Spleen (tissue), 11 donors: Measurements from ENCODE around the gene KCNC1. TPM values are rescaled to one million over a fixed set of nuclear protein-coding genes. Genes with fewer than 3 reads are reported as not detected.
A peak's percentile ranks its signal among the peaks of the same experiment; 100 is the strongest.

ENCODE experiments used
- DNase-seq: peaks from one replicate; pipeline ENCODE4 v3.0.0-alpha.2; 2020
- H3K27ac ChIP-seq, 8 donors: fragments of 200-600 bp; sonication (generic) in 7 of 8; 1 replicate in 4 of 8; 2 replicates in 4 of 8; pipeline versions ENCODE4 v1.5.0 to v1.8.0; 2016 to 2021; ENCODE audit warnings: inconsistent platforms in 4 of 8, mild to moderate bottlenecking in 4 of 8, moderate library complexity in 1 of 8
- H3K27me3 ChIP-seq, 7 donors: fragments of 200-600 bp; sonication (generic) in 6 of 7; replicated peaks in 1 of 7; 1 replicate in 4 of 7; 2 replicates in 3 of 7; pipeline versions ENCODE4 v1.5.0 to v1.8.0; 2016 to 2021; ENCODE audit warnings: inconsistent platforms in 3 of 7, mild to moderate bottlenecking in 1 of 7
- H3K36me3 ChIP-seq, 6 donors: fragments of 200-600 bp; sonication (generic) in 5 of 6; 1 replicate in 4 of 6; 2 replicates in 2 of 6; pipeline versions ENCODE4 v1.5.0 to v1.8.0; 2016 to 2021; ENCODE audit warnings: inconsistent platforms in 2 of 6
- H3K4me1 ChIP-seq, 6 donors: fragments of 200-600 bp; sonication (generic) in 5 of 6; 1 replicate in 3 of 6; 2 replicates in 3 of 6; pipeline versions ENCODE4 v1.5.0 to v1.8.0; 2016 to 2021; ENCODE audit warnings: inconsistent platforms in 3 of 6
- H3K4me3 ChIP-seq, 8 donors: fragments of 200-600 bp; sonication (generic) in 7 of 8; 1 replicate in 4 of 8; 2 replicates in 4 of 8; pipeline versions ENCODE4 v1.5.0 to v1.8.0; 2016 to 2021; ENCODE audit warnings: inconsistent platforms in 4 of 8, mild to moderate bottlenecking in 4 of 8, moderate library complexity in 2 of 8
- H3K9me3 ChIP-seq, 8 donors: fragments of 200-600 bp; sonication (generic) in 7 of 8; 1 replicate in 4 of 8; 2 replicates in 4 of 8; pipeline versions ENCODE4 v1.5.0 to v1.8.0; 2016 to 2021; ENCODE audit warnings: inconsistent platforms in 4 of 8
- CTCF ChIP-seq, 11 experiments: fragments of 200-600 bp in 7 of 11; fragments of 450-650 bp in 4 of 11; sonication (generic) in 4 of 11; IDR thresholded peaks in 8 of 11; conservative IDR thresholded peaks in 3 of 11; 1 replicate in 7 of 11; 2 replicates in 4 of 11; pipeline versions ENCODE4 v1.4.0 to v1.8.0; 2016 to 2021; ENCODE audit warnings: antibody characterized with exemption in 11 of 11, inconsistent platforms in 4 of 11, mild to moderate bottlenecking in 1 of 11
- POLR2A ChIP-seq, 3 donors: fragments of 450-650 bp; IDR thresholded peaks; one replicate each; pipeline ENCODE4 v1.5.1; 2017; ENCODE audit warnings: antibody characterized with exemption in 3 of 3, mild to moderate bottlenecking in 1 of 3
- POLR2AphosphoS5 ChIP-seq, 3 donors: sonication (generic); formaldehyde crosslinking; IDR thresholded peaks; one replicate each; pipeline ENCODE4 v1.5.1; 2017; ENCODE audit warnings: antibody characterized with exemption in 3 of 3
- WGBS, 5 donors: extraction: QIAGEN DNeasy Blood & Tissue Kit in 3 of 5; methylation state at CpG; one replicate each; pipeline versions ENCODE4 v1.1.5 to v1.1.7; 2013 to 2018; 5-methylcytosine and 5-hydroxymethylcytosine counted together
- intact Hi-C: fragments of 100-400 bp; cut with DNase I; formaldehyde crosslinking; loops from one replicate; pipeline ENCODE4 v1.15.0; 2023; ENCODE audit warnings: low total_unique reads
- polyA plus RNA-seq, 3 donors: library from polyadenylated mRNA; stranded (reverse); fragments of 200-250 nt; gene quantifications; one replicate each; pipeline ENCODE4 v1.2.1, GENCODE V29; 2013
- total RNA-seq, 7 donors: library from RNA; depleted of rRNA in 3 of 7; stranded (reverse); fragments of >200 nt in 3 of 7; fragmentation: NEBNext Ultra II Directional in 4 of 7; extraction: Animal tissue kit (Norgen Biotek cat#: 25700) in 4 of 7; gene quantifications; one replicate each; pipeline versions ENCODE4 v1.1.0 to v1.2.1, GENCODE V29; 2016 to 2021
- donor health status: healthy with polysubstance abuse.
- donor health status: DM: no; HTN: no; CAD: no; lungs with moderate emphysema.
- donor health status: DM: no; HTN: no; CAD: no.
- donor health status: Bipolar disorder and iron deficiency.
- donor health status: healthy.
- donor health status: DM: no; HTN: no; CAD: no.
- donor health status: DM: yes; HTN: yes; CAD: no.

The KCNC1 gene
- total and polyA plus RNA-seq, 10 donors: not detected

DNA sequence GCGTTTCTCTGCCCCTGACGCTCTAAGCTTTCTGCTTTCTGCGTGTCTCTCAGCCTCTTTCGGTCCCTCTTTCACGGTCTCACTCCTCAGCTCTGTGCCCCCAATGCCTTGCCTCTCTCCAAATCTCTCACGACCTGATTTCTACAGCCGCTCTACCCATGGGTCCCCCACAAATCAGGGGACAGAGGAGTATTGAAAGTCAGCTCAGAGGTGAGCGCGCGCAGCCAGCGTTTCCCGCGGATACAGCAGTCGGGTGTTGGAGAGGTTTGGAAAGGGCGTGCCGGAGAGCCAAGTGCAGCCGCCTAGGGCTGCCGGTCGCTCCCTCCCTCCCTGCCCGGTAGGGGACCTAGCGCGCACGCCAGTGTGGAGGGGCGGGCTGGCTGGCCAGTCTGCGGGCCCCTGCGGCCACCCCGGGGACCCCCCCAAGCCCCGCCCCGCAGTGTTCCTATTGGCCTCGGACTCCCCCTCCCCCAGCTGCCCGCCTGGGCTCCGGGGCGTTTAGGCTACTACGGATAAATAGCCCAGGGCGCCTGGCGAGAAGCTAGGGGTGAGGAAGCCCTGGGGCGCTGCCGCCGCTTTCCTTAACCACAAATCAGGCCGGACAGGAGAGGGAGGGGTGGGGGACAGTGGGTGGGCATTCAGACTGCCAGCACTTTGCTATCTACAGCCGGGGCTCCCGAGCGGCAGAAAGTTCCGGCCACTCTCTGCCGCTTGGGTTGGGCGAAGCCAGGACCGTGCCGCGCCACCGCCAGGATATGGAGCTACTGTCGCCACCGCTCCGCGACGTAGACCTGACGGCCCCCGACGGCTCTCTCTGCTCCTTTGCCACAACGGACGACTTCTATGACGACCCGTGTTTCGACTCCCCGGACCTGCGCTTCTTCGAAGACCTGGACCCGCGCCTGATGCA, 15.3 kb upstream of the KCNC1 start, which contains the start of gene MYOD1:
MYOD1 (plus strand) TSS at position 544 of the 910 bp plus-strand sequence; CDS start at position 756, 212 bp downstream.
- H3K27me3 ChIP-seq: peaks cover 3 to 98% (median 57%) of the 10 kb centered on the region in 7 donors
- no peak for DNase-seq
- 5 to 9% (median 8%) methylated on average over 44 to 68 of the region's 68 CpGs for WGBS, 5 donors

DNA sequence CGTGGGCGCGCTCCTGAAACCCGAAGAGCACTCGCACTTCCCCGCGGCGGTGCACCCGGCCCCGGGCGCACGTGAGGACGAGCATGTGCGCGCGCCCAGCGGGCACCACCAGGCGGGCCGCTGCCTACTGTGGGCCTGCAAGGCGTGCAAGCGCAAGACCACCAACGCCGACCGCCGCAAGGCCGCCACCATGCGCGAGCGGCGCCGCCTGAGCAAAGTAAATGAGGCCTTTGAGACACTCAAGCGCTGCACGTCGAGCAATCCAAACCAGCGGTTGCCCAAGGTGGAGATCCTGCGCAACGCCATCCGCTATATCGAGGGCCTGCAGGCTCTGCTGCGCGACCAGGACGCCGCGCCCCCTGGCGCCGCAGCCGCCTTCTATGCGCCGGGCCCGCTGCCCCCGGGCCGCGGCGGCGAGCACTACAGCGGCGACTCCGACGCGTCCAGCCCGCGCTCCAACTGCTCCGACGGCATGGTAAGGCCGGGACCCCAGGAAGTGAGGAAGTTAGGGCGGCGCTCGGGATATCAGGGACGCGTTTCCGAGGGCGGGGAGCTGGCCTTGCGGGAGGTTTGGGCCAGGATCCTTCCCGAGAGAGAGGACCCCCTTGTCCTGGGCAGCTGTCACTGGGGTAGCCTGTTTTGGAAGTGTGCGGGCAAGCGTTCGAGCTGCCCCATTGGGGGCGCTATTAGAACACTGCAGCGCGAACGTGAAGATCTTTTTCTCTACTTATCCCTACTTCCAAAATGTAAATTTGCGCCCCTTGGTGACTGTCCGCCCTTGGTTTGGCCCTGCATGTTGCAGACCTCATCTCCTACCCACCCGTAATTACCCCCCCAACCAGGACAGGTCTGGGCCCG, 14.4 kb upstream of the KCNC1 start:
- 4 to 9% (median 7%) methylated on average over 35 to 85 of the region's 85 CpGs for WGBS, 5 donors
- DNase-seq: no peak
- intact Hi-C loops: loop anchor here (10.0 kb wide), 2 partner anchors 115 to 255 kb away; no protein-coding TSS in a partner anchor

More for the DNA sequence above, 15.3 kb upstream of the KCNC1 start, which contains the start of gene MYOD1:
- intact Hi-C loops: no loop called here
- peak within 1 kb of the TSS in 4 of 8 donors; percentile 5 to 27 (median 13) for H3K4me3 ChIP-seq
- no peaks in the 10 kb centered on the region for H3K36me3 ChIP-seq
- no peak within 1 kb of the TSS for H3K27ac ChIP-seq
- peaks cover 0 to 39% (median 26%) of the 10 kb centered on the region in 6 donors for H3K4me1 ChIP-seq
- TF ChIP-seq POLR2AphosphoS5 (IDR thresholded peaks at IDR 0.05): no peak
- TF ChIP-seq POLR2A (IDR thresholded peaks at IDR 0.05): no peak
- no peak for TF ChIP-seq CTCF (IDR thresholded peaks at IDR 0.05 in 8 of 11, conservative IDR thresholded peaks at IDR 0.05 in 3 of 11)
- no peaks in the 10 kb centered on the region for H3K9me3 ChIP-seq

DNA sequence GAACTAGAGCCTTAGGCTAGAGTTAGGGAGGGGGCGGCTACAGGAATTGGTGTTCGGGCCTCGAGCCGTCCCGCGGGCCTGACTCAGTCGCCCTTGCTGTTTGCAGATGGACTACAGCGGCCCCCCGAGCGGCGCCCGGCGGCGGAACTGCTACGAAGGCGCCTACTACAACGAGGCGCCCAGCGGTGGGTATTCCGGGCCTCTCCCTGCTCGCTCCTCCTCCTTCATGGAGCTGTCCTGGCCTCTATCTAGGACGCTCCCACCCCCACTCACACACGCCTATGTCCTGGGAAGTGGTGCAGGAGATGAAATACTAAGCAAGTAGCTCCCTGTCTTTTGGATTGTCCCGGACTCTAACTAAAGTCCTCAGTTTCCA, 13.8 kb upstream of the KCNC1 start:
- H3K27ac ChIP-seq: no peak overlapping the region
- peaks cover 3 to 99% (median 53%) of the 10 kb centered on the region in 7 donors for H3K27me3 ChIP-seq
- H3K36me3 ChIP-seq: no peaks in the 10 kb centered on the region
- no peak for DNase-seq
- intact Hi-C loops: loop anchor here (10.0 kb wide), 2 partner anchors 116 to 254 kb away; no protein-coding TSS in a partner anchor
- no peak for TF ChIP-seq POLR2AphosphoS5 (IDR thresholded peaks at IDR 0.05)
- no peak for TF ChIP-seq CTCF (IDR thresholded peaks at IDR 0.05 in 8 of 11, conservative IDR thresholded peaks at IDR 0.05 in 3 of 11)
- no peak for TF ChIP-seq POLR2A (IDR thresholded peaks at IDR 0.05)
- WGBS, 5 donors: 7 to 10% (median 7%) methylated on average over 3 to 24 of the region's 24 CpGs
- peak overlapping the region in 2 of 8 donors; percentile 10 to 27 for H3K4me3 ChIP-seq
- H3K4me1 ChIP-seq: peaks cover 0 to 39% (median 26%) of the 10 kb centered on the region in 6 donors
- H3K9me3 ChIP-seq: no peaks in the 10 kb centered on the region

More for the DNA sequence above, 14.4 kb upstream of the KCNC1 start:
- Histone ChIP-seq H3K27ac (no peak overlapping the region), H3K4me1 (peaks cover 0 to 39% (median 26%) of the 10 kb centered on the region in 6 donors), H3K4me3 (peak overlapping the region in 4 of 8 donors; percentile 5 to 27 (median 13)), H3K27me3 (peaks cover 3 to 98% (median 53%) of the 10 kb centered on the region in 7 donors), H3K36me3 (no peaks in the 10 kb centered on the region), H3K9me3 (no peaks in the 10 kb centered on the region)
- no peak for TF ChIP-seq CTCF (IDR thresholded peaks at IDR 0.05 in 8 of 11, conservative IDR thresholded peaks at IDR 0.05 in 3 of 11)
- TF ChIP-seq POLR2A (IDR thresholded peaks at IDR 0.05): no peak
- TF ChIP-seq POLR2AphosphoS5 (IDR thresholded peaks at IDR 0.05): no peak
